ENCODE results near the gene SLX9.

GRCh38 chr21:45016031-45016405, 76.2 kb downstream of the SLX9 start:
- TF ChIP-seq POLR2A (IDR thresholded peaks at IDR 0.05; ENCODE audit: low read depth, low read length): no peak
- TF ChIP-seq TAF1 (IDR thresholded peaks at IDR 0.05; ENCODE audit: low read depth, low read length): no peak
- TF ChIP-seq POLR2AphosphoS5 (IDR thresholded peaks at IDR 0.05; ENCODE audit: low read depth, low read length): no peak
- no peak for TF ChIP-seq POU2F2 (IDR thresholded peaks at IDR 0.05; ENCODE audit: low read depth, low read length)
